BJ (cell line): ENCODE data around the gene BNIP5. TPM values are rescaled to one million over a fixed set of nuclear protein-coding genes. Genes with fewer than 3 reads are reported as not detected.

Experiments used
- CTCF ChIA-PET: fragments of 350-600 bp; formaldehyde crosslinking; extraction: SDS; loops from one replicate; lab custom pipeline; 2021; ENCODE audit warnings: antibody characterized with exemption, inconsistent platforms; lab: Yijun Ruan, JAX
- POLR2A ChIA-PET: fragments of 300-600 bp; sonication (Branson Sonifier 250); formaldehyde crosslinking; extraction: SDS; loops from one replicate; lab custom pipeline; 2021; ENCODE audit warnings: antibody characterized with exemption; lab: Charles Lee
- DNase-seq: peaks from one replicate; pipeline ENCODE4 v3.0.0-alpha.2; 2011; ENCODE audit warnings: low read depth
- H3K27me3 ChIP-seq: 2 replicates; pipeline ENCODE4 v1.6.0; 2011; ENCODE audit warnings: low read length; ENCODE audit not compliant: control insufficient read depth, insufficient read depth
- H3K36me3 ChIP-seq: 2 replicates; pipeline ENCODE4 v1.5.1; 2011; ENCODE audit warnings: low read length; ENCODE audit not compliant: control insufficient read depth, insufficient read depth
- H3K4me3 ChIP-seq: 2 replicates; pipeline ENCODE4 v1.5.1; 2011; ENCODE audit warnings: low read depth, mild to moderate bottlenecking, control low read depth, low read length
- polyA plus RNA-seq: library from polyadenylated mRNA; depleted of rRNA; stranded (reverse); fragments of >200 nt; gene quantifications from 2 replicates; pipeline ENCODE4 v1.2.3, GENCODE V29; 2011
- TF ChIP-seq, protein P1 (sequence below): IDR thresholded peaks from 2 replicates; pipeline ENCODE4 v1.5.1; 2011; ENCODE audit warnings: low read depth, mild to moderate bottlenecking, control low read depth, inconsistent platforms, low read length, moderate library complexity; ENCODE audit not compliant: insufficient read depth

The BNIP5 gene
- polyA plus RNA-seq, 1 experiment, result not detected

DNA sequence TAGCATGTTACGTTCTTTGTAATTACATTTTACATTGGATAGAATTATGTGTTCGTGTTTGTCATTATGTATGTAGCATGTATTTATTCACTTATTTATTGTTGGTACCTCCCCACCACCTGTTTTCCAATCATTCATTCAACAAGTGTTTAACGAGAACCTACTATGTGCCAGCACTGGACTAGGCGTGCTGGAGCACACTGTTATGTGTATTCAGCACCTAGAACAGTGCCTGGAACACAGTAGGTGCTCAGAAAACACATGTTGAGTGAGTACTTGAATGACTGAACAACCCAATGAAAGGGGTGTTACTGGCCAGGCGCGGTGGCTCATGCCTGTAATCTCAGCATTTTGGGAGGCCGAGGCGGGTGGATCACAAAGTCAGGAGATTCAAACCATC is 39.5 kb upstream of the BNIP5 start:
- H3K36me3 ChIP-seq, result no peaks in the 10 kb centered on the region
- no peak for DNase-seq
- H3K4me3 ChIP-seq, result no peak overlapping the region
- H3K27me3 ChIP-seq, result peaks cover 2% of the 10 kb centered on the region; the same call in 1 of the 2 replicates
- CTCF ChIA-PET, result interaction anchor here (0.6 kb wide), 1 partner anchor 21 kb away, joined by 3 read pairs; no protein-coding TSS in a partner anchor
- TF ChIP-seq, protein P1, sequence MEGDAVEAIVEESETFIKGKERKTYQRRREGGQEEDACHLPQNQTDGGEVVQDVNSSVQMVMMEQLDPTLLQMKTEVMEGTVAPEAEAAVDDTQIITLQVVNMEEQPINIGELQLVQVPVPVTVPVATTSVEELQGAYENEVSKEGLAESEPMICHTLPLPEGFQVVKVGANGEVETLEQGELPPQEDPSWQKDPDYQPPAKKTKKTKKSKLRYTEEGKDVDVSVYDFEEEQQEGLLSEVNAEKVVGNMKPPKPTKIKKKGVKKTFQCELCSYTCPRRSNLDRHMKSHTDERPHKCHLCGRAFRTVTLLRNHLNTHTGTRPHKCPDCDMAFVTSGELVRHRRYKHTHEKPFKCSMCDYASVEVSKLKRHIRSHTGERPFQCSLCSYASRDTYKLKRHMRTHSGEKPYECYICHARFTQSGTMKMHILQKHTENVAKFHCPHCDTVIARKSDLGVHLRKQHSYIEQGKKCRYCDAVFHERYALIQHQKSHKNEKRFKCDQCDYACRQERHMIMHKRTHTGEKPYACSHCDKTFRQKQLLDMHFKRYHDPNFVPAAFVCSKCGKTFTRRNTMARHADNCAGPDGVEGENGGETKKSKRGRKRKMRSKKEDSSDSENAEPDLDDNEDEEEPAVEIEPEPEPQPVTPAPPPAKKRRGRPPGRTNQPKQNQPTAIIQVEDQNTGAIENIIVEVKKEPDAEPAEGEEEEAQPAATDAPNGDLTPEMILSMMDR, result no peak
- POLR2A ChIA-PET, result no interaction called here

DNA sequence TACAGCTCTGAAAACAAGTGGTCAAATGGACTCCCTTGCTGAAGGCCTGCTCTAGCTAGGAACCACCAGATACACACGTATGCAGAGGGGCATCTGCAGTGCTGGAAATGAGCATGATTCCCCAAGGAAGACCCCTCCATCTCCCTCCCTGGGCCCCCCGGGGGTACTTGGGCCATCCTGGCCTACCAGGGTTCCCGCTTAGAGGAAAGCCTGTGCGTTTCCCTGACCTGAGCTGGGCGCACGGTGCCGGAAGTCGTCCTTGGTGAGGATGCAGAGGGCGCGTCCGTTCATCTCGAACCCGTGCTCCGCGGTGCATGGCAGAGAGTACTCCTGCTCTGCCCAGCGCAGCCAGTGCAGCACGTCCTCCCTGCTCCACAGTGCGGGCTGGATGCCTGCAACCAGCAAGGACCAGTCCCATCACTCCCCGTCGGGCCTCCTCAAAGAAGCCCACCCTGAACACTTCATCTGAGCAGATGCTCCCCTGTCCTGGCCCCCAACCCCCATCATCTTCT is 39.0 kb upstream of the BNIP5 start:
- TF ChIP-seq, protein P1, result no peak
- CTCF ChIA-PET, result interaction anchor here (0.6 kb wide), 1 partner anchor 21 kb away, joined by 3 read pairs; no protein-coding TSS in a partner anchor
- peaks cover 2% of the 10 kb centered on the region; the same call in 1 of the 2 replicates for H3K27me3 ChIP-seq
- no peak for DNase-seq
- POLR2A ChIA-PET, result no interaction called here
- H3K4me3 ChIP-seq, result no peak overlapping the region
- no peaks in the 10 kb centered on the region for H3K36me3 ChIP-seq

DNA sequence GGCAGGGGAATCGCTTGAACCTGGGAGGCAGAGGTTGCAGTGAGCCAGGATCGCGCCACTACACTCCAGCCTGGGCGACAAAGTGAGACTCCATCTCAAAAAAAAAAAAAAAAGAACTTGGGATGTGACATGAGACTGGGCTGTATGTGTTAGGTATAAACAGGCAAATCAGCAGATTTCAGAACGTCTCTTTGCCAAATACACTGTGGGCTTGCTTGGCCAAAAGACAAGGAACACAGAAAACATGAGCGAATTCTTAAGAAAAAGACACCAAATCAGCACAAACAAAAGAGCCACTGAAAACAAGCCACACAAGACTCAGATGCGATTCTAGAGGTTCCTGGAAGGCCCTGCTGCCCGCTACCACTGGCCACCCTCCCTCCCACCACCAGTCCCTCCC is 38.3 kb upstream of the BNIP5 start:
- no peaks in the 10 kb centered on the region for H3K36me3 ChIP-seq
- DNase-seq, result no peak
- POLR2A ChIA-PET, result no interaction called here

DNA sequence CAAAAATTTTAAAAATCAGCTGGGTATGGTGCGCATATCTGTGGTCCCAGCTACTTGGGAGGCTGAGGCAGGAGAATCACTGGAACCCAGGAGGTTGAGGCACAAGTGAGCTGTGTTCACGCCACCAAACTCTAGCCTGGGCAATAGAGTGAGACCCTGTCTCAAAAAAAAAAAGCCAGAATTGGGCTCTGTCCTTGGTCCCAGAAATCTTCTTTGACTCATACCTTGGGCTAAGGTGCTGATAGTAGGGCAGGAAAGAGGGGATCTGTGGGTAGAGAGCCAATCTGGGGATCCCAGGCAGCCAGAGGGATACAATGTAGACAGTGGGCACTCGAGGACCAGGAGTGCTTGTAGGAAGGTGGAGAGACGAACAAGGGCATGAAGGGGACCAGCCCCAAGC is 37.5 kb upstream of the BNIP5 start:
- Histone ChIP-seq H3K27me3 (peaks cover 2% of the 10 kb centered on the region; the same call in 1 of the 2 replicates), H3K4me3 (no peak overlapping the region), H3K36me3 (no peaks in the 10 kb centered on the region)
- TF ChIP-seq, protein P1, result no peak
- ChIA-PET CTCF (interaction anchor here (0.8 to 1.7 kb wide), 7 partner anchors 8 to 71 kb away, joined by 3 to 5 read pairs (median 3); no protein-coding TSS in a partner anchor), POLR2A (interaction anchor here (0.7 kb wide), 1 partner anchor 215 kb away, joined by 3 read pairs; no protein-coding TSS in a partner anchor)
- DNase-seq, result no peak

More for the DNA sequence above, 38.3 kb upstream of the BNIP5 start:
- Histone ChIP-seq H3K4me3 (no peak overlapping the region), H3K27me3 (peaks cover 2% of the 10 kb centered on the region; the same call in 1 of the 2 replicates)
- TF ChIP-seq, protein P1, result no peak
- CTCF ChIA-PET, result interaction anchor here (1.1 to 1.7 kb wide), 3 partner anchors 11 to 72 kb away, joined by 3 to 5 read pairs (median 3); no protein-coding TSS in a partner anchor

DNA sequence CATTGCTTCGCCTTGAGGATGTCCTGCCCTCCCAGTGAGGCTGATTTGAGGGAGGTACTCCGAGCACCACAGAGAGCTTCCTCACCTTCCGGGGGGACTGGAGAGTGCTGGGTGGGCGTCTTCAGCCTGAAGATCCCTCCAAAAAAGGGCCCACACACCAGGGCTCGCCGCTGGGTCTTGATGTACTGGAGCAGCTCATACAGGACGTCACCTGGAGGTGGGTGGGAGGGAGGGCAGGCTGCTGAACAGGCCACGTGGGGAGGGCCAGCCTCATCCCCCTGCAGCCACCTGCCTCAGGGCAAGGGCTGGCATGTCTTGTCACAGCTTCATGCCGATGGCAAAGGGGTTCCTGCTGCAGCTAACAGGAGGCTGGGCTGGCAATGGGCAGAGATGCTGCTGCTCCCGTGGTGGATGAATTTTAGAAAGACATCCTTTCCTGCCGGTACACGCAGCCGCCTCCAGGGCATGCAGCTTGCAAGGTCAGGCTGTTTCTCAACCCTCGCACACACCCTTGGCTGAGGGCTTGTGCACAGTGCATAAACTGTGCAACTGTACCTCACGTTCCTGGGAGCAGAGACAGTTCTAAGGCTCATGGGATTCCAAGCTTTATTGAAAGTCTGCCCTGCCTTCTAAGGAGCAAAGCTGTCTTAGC is 36.8 kb upstream of the BNIP5 start:
- H3K4me3 ChIP-seq, result no peak overlapping the region
- peak; percentile 33 for DNase-seq
- POLR2A ChIA-PET, result no interaction called here
- TF ChIP-seq, protein P1, result peak; percentile 33; the same call in 1 of the 2 replicates
- H3K36me3 ChIP-seq, result no peaks in the 10 kb centered on the region
- CTCF ChIA-PET, result interaction anchor here (0.6 to 1.7 kb wide), 7 partner anchors 9 to 50 kb away, joined by 3 to 5 read pairs (median 3); no protein-coding TSS in a partner anchor
- H3K27me3 ChIP-seq, result peaks cover 2% of the 10 kb centered on the region; the same call in 1 of the 2 replicates
